GM12878 (cell line): Measurements from ENCODE around the gene RIOK1. TPM values are rescaled to one million over a fixed set of nuclear protein-coding genes. Genes with fewer than 3 reads are reported as not detected.

Experiments used
- BMI1 ChIP-seq: fragments of 450-650 bp; IDR thresholded peaks from 2 replicates; pipeline ENCODE4 v1.6.1; 2016; ENCODE audit warnings: mild to moderate bottlenecking, moderate library complexity, borderline replicate concordance
- BRCA1 ChIP-seq: IDR thresholded peaks from 2 replicates; pipeline ENCODE4 v1.6.1; 2011; ENCODE audit warnings: low read depth, low read length, improper control_type of control experiment
- CEBPZ ChIP-seq: fragments of 150-350 bp; IDR thresholded peaks from 2 replicates; pipeline ENCODE4 v1.6.1; 2016; ENCODE audit warnings: low read depth, low read length
- DPF2 ChIP-seq: fragments of 450-650 bp; IDR thresholded peaks from 2 replicates; pipeline ENCODE4 v1.6.1; 2017; ENCODE audit warnings: mild to moderate bottlenecking
- MEF2A ChIP-seq: IDR thresholded peaks from 2 replicates; pipeline ENCODE4 v1.6.1; 2011; ENCODE audit warnings: low read depth, mild to moderate bottlenecking, low read length, moderate library complexity; ENCODE audit not compliant: insufficient read depth
- NBN ChIP-seq: fragments of 450-650 bp; IDR thresholded peaks from 2 replicates; pipeline ENCODE4 v1.6.1; 2016
- POLR2A ChIP-seq: IDR thresholded peaks from 2 replicates; pipeline ENCODE4 v1.6.1; 2011; ENCODE audit warnings: low read depth, mild to moderate bottlenecking, low read length
- SKIL ChIP-seq: fragments of 450-650 bp; IDR thresholded peaks from 2 replicates; pipeline ENCODE4 v1.6.1; 2017; ENCODE audit warnings: mild to moderate bottlenecking, low read depth, inconsistent platforms; ENCODE audit not compliant: poor library complexity, severe bottlenecking
- SMC3 ChIP-seq: IDR thresholded peaks from 2 replicates; pipeline ENCODE4 v1.6.1; 2011; ENCODE audit warnings: low read length, improper control_type of control experiment, borderline replicate concordance
- USF1 ChIP-seq: IDR thresholded peaks from 2 replicates; pipeline ENCODE4 v1.6.1; 2011; ENCODE audit warnings: borderline replicate concordance, low read depth, mild to moderate bottlenecking, moderate library complexity, mixed read lengths, low read length; ENCODE audit not compliant: insufficient read depth; ENCODE audit errors: extremely low read length
- polyA plus RNA-seq, 11 experiments: library from polyadenylated mRNA; depleted of rRNA in 4 of 11; unstranded in 6 of 11; stranded (reverse) in 5 of 11; fragments of >200 nt; fragmentation: Nextera tagmentation in 4 of 11; fragmentation: Illumina TruSeq in 1 of 11; extraction: Ambion mirVana in 4 of 11; extraction: Trizol in 1 of 11; gene quantifications; 1 replicate in 1 of 11; 2 replicates in 10 of 11; pipeline versions ENCODE4 v1.2.1 to v1.2.3, GENCODE V29; 2011 to 2016; ENCODE audit warnings: inconsistent platforms in 2 of 11, missing spikeins in 2 of 11, low read depth in 1 of 11
- total RNA-seq, 4 experiments: library from RNA; depleted of rRNA in 3 of 4; stranded (reverse); fragments of >200 nt in 3 of 4; fragmentation: Illumina TruSeq in 1 of 4; extraction: Trizol in 1 of 4; gene quantifications; 2 replicates each; pipeline versions ENCODE4 v1.2.1 to v1.2.3, GENCODE V29; 2013 to 2021

RIOK1 gene
- total and polyA plus RNA-seq, 10 of the 15 experiments (the other 5 are each of a cell fraction or from before 2014, with no cell fraction given), result 16.1 to 44.6 (median 33.7) TPM

- TF ChIP-seq CEBPZ (no peak), USF1 (no peak), DPF2 (no peak), BRCA1 (no peak), POLR2A (no peak), BMI1 (no peak), SMC3 (no peak), NBN (no peak), SKIL (no peak), MEF2A (no peak)
Observed at GRCh38 chr6:7413151-7413823, 23.7 kb downstream of the RIOK1 start (continued).
